ENCODE results near the gene PNN. TPM values are rescaled to one million over a fixed set of nuclear protein-coding genes. Genes with fewer than 3 reads are reported as not detected.

Gene PNN
- total RNA-seq, 1 experiment from 2014 or later: 156 TPM

DNA sequence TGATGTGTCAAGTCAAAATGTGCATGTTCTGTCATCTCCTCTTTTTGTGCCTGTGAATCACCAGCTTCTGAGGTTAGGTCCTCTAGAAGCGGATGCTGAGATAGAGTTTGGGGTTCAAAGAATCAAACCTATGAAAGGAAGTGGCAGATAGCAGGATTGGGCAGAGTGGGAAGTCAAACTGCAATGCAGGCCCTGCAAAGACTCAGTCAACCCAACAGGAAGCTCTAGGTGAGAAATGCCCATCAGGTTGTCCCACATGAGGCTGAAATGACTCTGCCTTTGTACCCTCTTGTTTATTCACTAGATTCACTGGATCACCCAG lies 54.1 kb downstream of the PNN start (continued):
- TF ChIP-seq, protein P1, sequence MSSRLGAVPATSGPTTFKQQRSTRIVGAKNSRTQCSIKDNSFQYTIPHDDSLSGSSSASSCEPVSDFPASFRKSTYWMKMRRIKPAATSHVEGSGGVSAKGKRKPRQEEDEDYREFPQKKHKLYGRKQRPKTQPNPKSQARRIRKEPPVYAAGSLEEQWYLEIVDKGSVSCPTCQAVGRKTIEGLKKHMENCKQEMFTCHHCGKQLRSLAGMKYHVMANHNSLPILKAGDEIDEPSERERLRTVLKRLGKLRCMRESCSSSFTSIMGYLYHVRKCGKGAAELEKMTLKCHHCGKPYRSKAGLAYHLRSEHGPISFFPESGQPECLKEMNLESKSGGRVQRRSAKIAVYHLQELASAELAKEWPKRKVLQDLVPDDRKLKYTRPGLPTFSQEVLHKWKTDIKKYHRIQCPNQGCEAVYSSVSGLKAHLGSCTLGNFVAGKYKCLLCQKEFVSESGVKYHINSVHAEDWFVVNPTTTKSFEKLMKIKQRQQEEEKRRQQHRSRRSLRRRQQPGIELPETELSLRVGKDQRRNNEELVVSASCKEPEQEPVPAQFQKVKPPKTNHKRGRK (CRISPR knock-in tag; IDR thresholded peaks at IDR 0.05; ENCODE audit: borderline replicate concordance): no peak
- TF ChIP-seq NR3C1 (CRISPR knock-in tag; conservative IDR thresholded peaks at IDR 0.05; ENCODE audit: low read depth) (no peak), SOX15 (CRISPR knock-in tag; IDR thresholded peaks at IDR 0.05) (no peak), KAT7 (CRISPR knock-in tag; IDR thresholded peaks at IDR 0.05; ENCODE audit: borderline replicate concordance) (no peak)
- TF ChIP-seq, protein P2, sequence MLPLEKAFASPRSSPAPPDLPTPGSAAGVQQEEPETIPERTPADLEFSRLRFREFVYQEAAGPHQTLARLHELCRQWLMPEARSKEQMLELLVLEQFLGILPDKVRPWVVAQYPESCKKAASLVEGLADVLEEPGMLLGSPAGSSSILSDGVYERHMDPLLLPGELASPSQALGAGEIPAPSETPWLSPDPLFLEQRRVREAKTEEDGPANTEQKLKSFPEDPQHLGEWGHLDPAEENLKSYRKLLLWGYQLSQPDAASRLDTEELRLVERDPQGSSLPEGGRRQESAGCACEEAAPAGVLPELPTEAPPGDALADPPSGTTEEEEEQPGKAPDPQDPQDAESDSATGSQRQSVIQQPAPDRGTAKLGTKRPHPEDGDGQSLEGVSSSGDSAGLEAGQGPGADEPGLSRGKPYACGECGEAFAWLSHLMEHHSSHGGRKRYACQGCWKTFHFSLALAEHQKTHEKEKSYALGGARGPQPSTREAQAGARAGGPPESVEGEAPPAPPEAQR (CRISPR knock-in tag; IDR thresholded peaks at IDR 0.05): no peak

DNA sequence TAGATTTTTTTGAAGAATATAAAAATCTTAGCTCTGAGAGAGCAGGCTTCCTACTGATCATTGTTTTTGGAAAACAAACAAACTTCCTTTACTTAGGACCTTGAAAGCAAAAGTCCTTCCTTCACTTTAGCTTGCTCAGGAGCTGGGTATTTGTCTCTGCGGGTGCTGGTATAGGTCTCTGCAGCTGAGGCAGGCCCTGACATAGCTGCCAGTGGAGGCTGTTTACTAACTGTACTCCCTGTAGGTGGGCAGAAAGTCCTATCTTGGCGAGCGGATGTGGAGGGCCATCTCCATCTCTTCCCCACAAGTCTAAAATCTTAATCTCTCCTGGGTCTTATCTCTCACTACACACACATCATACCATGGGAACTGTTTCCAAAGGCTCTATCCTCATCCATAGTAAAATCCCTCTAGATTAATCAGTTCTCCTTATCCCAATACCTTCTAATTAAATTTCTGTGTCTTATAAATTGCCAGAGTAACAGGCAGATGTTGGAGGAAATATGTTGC lies 54.6 kb downstream of the PNN start:
- no peak for DNase-seq (ENCODE audit: low spot score)
- Mint-ChIP-seq H3K36me3 (no peaks in the 10 kb centered on the region), H3K4me1 (peaks cover 6% of the 10 kb centered on the region), H3K27ac (no peak overlapping the region), H3K4me3 (no peak overlapping the region), H3K27me3 (ENCODE audit: low read depth) (no peaks in the 10 kb centered on the region), H3K9me3 (no peaks in the 10 kb centered on the region)
- TF ChIP-seq, protein P3, sequence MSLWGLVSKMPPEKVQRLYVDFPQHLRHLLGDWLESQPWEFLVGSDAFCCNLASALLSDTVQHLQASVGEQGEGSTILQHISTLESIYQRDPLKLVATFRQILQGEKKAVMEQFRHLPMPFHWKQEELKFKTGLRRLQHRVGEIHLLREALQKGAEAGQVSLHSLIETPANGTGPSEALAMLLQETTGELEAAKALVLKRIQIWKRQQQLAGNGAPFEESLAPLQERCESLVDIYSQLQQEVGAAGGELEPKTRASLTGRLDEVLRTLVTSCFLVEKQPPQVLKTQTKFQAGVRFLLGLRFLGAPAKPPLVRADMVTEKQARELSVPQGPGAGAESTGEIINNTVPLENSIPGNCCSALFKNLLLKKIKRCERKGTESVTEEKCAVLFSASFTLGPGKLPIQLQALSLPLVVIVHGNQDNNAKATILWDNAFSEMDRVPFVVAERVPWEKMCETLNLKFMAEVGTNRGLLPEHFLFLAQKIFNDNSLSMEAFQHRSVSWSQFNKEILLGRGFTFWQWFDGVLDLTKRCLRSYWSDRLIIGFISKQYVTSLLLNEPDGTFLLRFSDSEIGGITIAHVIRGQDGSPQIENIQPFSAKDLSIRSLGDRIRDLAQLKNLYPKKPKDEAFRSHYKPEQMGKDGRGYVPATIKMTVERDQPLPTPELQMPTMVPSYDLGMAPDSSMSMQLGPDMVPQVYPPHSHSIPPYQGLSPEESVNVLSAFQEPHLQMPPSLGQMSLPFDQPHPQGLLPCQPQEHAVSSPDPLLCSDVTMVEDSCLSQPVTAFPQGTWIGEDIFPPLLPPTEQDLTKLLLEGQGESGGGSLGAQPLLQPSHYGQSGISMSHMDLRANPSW (CRISPR knock-in tag; conservative IDR thresholded peaks at IDR 0.05; ENCODE audit: low read depth): no peak
- TF ChIP-seq HMGA2 (CRISPR knock-in tag; IDR thresholded peaks at IDR 0.05) (no peak), TP53 (CRISPR knock-in tag; IDR thresholded peaks at IDR 0.05) (no peak), NFYB (CRISPR knock-in tag; conservative IDR thresholded peaks at IDR 0.05; ENCODE audit: low read depth) (no peak), GRHL2 (CRISPR knock-in tag; IDR thresholded peaks at IDR 0.05; ENCODE audit: insufficient replicate concordance, severe bottlenecking) (no peak), MXD4 (CRISPR knock-in tag; IDR thresholded peaks at IDR 0.05; ENCODE audit: borderline replicate concordance) (no peak), ZNF416 (CRISPR knock-in tag; IDR thresholded peaks at IDR 0.05) (no peak), ZNF263 (CRISPR knock-in tag; IDR thresholded peaks at IDR 0.05; ENCODE audit: low read depth) (no peak), NFATC4 (CRISPR knock-in tag; IDR thresholded peaks at IDR 0.05) (no peak), ETV6 (CRISPR knock-in tag; IDR thresholded peaks at IDR 0.05) (no peak), SMAD3 (CRISPR knock-in tag; IDR thresholded peaks at IDR 0.05; ENCODE audit: borderline replicate concordance) (no peak)
- TF ChIP-seq, protein P4, sequence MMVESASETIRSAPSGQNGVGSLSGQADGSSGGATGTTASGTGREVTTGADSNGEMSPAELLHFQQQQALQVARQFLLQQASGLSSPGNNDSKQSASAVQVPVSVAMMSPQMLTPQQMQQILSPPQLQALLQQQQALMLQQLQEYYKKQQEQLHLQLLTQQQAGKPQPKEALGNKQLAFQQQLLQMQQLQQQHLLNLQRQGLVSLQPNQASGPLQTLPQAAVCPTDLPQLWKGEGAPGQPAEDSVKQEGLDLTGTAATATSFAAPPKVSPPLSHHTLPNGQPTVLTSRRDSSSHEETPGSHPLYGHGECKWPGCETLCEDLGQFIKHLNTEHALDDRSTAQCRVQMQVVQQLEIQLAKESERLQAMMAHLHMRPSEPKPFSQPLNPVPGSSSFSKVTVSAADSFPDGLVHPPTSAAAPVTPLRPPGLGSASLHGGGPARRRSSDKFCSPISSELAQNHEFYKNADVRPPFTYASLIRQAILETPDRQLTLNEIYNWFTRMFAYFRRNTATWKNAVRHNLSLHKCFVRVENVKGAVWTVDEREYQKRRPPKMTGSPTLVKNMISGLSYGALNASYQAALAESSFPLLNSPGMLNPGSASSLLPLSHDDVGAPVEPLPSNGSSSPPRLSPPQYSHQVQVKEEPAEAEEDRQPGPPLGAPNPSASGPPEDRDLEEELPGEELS (CRISPR knock-in tag; IDR thresholded peaks at IDR 0.05): no peak
- TF ChIP-seq, protein P5, sequence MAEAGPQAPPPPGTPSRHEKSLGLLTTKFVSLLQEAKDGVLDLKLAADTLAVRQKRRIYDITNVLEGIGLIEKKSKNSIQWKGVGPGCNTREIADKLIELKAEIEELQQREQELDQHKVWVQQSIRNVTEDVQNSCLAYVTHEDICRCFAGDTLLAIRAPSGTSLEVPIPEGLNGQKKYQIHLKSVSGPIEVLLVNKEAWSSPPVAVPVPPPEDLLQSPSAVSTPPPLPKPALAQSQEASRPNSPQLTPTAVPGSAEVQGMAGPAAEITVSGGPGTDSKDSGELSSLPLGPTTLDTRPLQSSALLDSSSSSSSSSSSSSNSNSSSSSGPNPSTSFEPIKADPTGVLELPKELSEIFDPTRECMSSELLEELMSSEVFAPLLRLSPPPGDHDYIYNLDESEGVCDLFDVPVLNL (CRISPR knock-in tag; IDR thresholded peaks at IDR 0.05; ENCODE audit: borderline replicate concordance, low read depth): no peak
- TF ChIP-seq, protein P6, sequence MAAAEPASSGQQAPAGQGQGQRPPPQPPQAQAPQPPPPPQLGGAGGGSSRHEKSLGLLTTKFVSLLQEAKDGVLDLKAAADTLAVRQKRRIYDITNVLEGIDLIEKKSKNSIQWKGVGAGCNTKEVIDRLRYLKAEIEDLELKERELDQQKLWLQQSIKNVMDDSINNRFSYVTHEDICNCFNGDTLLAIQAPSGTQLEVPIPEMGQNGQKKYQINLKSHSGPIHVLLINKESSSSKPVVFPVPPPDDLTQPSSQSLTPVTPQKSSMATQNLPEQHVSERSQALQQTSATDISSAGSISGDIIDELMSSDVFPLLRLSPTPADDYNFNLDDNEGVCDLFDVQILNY (CRISPR knock-in tag; IDR thresholded peaks at IDR 0.05): no peak
- ChIA-PET CTCF (no interaction called here), POLR2A (no interaction called here)
- no peak for ATAC-seq

All from WTC11 (cell line).